HG03139 (cell line): ENCODE data around the gene LYRM4.
A peak's percentile ranks its signal among the peaks of the same experiment; 100 is the strongest.

Experiments used
- ATAC-seq: cut with Tn5 transposase; IDR thresholded peaks from one replicate; pipeline ENCODE4 v1.9.1; 2021; ENCODE audit not compliant: unreplicated experiment

LYRM4 gene

DNA sequence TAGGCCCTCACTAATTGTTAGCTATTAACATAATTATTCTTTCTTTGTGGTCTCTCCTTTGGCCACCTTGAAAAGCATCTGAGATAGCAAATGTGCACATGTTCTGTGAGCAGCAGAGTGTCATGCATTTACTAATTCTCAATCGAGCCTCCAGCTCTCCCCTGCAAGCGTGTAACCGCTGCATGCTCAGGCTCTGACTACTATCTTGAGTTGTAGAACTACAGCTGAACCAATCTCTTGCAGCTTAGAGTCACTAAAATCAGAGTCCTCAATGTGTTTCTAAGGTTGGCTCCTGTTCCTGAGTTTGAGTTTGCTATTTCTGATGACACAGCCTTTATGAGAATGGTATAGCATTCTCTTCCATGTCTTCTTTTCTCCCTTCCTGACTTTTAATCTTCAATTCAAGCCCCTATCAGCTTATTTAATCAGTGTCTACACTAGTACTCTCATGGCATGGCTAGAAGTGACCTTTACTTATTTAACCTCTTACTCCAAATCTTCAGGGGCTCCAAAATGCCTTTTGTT is 110.1 kb downstream of the LYRM4 start:
- no peak for ATAC-seq

DNA sequence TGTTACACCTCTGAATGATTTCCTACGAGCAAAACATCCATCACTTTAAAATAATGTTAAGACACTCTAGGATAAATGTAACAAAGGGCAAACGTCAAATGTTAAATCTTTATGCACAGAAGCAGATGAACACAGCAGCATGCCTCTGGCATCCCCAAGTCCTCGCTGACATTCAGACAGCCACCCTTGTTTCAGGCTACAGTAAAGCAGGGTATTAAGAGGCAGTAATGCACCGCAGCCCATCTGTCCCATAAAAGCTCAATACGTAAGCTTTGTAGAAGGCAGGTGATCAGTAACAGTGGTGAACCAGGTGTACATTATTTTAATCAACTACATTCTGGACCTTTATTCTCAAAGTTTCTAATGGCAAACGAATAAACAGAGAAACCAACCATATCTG is 110.9 kb downstream of the LYRM4 start:
- ATAC-seq = no peak

DNA sequence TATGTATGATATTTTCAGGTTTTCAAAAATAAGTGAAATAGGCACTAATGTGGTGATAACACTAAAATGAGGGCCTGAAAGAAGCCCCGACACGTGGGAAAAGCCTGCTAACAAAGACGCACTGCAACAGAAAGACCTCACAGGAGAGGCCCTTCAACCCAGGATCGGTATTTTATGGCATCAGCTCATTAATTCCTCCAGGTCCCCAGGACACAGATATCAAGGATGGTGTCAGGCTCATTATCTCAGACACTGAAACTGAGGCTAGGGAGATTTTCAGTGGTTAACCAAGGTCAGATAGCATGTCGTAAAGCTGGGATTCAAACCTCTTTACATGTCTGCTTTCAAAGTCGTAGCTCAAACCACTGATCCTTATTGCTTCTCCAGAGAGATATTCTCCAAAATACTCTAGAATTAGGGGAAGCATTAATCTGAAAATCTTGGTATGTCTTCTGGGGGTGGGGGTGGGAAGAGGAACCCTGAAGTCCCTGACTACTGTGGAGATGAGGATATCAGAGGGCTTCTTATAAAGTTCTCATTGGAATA is 111.5 kb downstream of the LYRM4 start:
- no peak for ATAC-seq

DNA sequence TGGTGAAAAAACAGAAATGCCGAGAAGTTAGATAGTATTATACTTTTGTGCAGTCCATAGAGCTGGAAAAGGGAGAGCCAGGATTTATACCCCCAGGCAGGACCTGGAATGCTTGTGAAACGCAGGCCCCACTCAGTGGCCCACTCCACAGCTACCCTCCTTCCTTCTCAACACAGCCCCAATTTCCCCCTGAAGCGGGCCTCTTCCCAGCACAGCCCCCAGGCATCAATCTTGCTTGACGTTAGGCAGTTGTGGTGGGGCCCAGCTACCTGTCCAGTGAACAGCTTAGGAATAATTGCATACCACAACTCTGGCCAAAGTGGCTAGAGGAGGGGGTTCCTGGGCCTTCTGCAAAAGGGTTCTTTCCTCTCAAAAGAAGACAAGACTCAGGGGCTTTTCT is 114.4 kb downstream of the LYRM4 start:
- ATAC-seq = no peak

DNA sequence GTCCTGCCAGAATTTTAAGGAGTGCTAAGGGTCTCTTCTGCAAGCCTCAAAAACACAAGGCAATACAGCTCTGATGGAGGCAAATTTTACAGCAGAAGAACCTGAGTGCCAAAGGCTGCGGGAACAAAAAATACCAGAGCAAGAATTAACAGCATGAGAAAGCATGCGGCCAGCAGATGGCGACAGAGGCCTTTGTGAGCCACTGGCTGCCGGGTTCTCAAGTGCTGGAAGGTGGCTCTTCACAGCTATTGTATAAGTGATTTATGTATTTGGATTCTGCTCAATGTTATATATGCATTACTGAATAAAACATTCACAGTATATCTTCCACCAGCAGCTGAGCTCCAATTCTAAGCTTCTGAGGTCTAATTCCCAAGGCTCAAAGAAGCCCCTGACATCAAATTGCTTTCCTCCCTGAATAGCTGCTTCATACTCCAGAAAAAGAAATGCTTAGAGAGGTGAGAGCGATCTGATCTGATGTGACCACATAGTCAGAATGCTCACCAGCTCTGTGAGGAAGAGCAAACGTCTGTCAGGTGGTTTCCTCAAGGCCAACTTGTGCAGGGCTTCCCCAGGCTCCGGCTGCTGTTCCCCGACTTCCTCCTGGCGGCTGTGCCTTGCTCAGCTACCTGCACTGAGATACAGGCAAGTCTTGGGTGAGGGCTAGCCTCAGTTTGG is 117.0 kb downstream of the LYRM4 start:
- ATAC-seq = no peak

DNA sequence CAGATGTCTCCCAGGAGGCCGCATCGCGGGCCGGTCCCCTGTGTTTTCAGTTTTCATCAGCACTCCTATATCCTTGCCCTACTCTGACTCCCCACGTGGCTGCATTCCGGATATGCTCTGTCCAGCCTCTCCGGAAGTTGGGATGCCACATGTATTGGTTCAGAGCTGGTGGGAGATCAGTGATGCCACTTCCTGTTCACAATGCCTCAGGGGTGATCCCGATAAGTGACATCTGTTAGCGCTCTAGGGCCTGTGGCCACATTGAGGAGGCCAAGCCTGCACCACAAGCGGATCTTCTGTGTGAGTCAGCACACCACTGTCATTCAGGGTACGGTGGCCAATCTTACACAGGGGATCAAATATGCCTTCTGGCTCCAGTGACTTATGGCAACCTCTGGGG is 117.8 kb downstream of the LYRM4 start:
- no peak for ATAC-seq

DNA sequence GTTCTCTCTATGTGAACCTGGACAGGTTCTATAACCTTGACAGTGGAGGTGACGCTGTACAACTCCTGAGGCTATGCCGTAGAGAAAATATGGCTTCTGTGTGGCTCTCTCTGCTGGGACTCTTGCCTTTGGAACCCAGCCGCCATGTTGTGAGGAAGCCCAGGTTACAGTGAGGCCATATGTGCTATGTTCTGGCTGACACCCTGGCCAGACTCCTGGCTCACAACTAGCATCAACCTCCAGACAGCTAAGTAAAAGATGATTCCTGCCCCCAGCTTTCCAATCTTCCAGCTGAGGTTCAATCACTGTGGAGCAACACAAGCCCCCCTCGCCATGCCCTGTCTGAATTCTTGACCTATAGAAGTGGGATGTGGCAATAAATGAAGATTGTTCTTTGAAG is 118.6 kb downstream of the LYRM4 start:
- no peak for ATAC-seq

DNA sequence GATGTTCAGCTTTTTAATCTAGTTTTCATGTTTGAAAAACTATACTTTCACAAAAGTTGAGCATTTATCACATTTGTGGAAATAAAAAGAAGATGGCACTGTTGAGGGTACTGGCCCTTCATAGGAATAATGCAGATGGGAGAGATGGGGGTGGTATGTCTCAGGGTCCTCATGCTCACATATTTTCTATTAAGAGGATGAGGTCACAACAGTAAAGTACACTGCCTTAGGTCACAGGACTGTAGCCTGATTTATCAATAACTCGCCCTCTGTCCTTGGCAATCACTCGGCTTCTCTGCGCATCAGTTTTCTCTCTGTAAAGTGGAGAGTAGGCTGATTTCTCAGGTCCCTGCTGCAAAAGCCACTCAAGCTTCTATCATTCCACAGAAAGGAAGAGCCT is 119.7 kb downstream of the LYRM4 start:
- ATAC-seq = no peak

DNA sequence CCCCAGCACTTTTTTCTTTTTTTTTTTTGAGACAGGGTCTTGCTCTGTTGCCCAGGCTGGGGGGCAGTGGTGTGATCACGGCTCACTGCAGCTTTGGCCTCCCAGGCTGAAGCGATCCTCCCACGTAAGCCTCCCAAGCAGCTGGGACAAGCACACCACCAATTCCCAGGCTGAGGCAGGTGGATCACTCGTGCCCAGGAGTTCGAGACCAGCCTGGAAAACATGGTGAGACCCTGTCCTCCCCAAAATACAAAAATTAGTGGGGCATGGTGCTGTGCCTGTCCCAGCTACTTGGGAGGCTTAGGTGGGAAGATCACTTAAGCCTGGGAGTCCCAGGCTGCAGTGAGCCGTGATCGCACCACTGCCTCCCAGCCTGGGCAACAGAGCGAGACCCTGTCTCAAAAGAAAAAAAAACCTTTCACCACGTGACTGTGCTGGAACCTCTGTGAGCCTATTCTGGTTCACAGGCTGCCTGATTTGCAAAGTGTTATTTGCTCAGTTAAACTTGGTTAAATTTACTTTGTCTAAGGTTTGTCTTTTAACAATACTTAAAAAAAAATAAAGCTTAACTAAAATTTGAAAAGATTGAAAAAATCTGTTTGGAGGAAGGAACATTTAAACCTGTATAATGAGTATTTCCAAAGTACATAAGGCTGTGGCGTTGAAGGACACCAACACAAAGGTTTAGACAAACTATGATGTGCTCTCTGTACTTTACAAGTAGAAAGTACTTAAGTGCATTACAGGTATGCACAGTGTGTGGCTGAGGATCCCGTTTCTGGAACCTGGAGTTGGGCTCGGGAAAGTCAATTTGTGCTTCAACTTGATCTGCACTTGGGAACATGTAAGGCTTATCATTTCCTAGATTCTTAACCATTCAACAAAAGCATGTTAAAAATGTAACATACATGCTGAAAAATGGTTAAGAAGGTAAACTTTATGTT is 120.7 kb downstream of the LYRM4 start:
- no peak for ATAC-seq

DNA sequence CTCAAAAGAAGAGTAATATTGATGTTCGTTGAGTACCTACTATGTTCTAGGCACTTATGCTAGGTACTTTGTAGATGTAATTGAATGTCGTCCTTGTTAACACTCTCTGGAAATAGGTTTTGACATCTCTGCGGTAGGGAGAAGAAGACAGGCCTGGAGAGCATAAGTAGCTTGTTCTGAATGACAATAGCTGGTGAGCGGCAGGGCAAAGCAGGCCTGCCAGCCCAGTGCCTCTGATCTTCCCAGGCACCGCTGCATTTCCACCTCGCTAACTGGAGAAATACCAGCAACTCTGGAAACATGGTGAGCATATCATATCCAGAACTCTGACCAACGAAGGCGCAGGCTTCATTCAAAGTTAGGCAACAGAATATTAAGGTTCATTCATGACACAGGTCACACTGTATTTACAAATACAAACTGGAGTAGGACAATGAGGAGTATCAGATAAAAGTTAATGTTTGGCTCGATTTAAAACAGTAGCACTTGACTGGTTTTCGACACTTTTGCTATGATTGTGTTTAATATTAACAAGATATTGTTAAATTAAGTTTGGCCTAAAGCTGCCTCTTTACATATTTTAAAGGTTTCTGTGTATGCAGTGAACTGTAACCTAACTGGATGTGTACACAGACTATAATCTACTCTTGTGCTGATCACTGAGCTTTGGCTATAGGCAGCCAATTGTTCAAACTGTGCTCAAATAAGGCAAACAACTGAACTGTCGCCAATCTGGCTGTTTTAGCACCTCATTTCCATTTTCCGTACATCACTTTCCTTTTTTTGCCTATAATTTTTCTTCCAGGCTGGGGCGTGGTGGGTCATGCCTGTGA is 121.5 kb downstream of the LYRM4 start:
- no peak for ATAC-seq

DNA sequence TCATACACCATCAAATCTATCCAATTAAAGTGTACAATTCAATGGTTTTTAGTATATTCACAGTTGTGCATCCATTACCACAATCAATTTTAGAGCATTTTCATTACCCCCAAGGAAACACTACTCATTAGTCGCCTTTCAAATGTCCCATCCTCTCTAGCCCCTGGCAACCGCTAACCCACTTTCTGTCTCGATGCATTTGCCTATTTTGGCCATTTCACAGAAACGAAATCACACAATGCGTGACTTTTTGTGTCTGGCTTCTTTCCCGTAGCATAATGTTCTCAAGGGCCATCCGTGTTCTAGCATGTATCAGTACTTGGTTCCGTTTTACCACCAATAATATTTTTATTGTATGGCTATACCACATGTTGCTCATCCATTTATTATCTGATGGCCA is 123.9 kb downstream of the LYRM4 start:
- no peak for ATAC-seq

DNA sequence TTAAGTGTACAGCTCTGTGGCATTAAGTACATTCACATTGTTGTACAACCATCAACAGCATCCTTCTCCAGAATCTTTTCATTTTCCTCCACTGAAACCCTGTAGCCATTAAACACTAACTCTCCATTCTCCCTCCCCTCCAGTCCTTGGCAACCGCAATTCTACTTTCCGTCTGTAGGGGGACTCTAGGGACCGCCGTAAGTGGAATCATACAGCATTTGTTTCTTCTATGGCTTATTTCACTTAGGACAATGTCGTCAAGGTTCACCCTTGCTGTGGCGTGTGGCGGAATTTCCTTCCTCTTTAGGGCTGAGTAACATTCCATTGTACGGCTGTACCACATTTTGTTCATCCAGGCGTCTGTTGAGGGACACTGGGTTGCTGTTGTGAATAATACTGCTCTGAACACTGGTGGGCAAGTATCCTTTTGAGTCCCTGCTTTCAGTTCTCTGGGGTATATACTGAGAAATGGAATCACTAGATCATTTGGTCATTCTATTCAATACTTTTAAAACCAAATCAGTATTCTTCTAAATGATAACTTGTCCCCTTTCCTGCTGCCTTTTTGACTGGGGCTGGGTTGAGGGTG is 124.9 kb downstream of the LYRM4 start:
- ATAC-seq = no peak

DNA sequence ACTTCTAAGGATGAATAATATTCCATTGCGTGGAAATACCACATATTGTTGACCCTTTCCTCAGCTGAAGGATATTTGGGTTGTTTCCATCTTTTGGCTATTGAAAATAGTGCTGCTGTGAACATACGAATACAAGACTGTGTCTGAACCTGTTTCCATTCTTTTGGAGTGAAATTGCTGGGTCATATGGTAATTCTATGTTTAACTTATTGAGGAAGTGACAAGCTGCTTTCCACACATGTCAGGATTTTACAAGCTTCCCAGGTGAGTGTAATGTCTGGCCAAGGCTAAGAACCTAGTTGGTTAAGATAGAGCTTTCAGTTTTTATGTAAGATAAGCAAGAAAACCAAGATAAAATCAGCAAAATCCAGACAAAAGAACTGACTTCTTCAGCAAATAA is 126.8 kb downstream of the LYRM4 start:
- no peak for ATAC-seq

DNA sequence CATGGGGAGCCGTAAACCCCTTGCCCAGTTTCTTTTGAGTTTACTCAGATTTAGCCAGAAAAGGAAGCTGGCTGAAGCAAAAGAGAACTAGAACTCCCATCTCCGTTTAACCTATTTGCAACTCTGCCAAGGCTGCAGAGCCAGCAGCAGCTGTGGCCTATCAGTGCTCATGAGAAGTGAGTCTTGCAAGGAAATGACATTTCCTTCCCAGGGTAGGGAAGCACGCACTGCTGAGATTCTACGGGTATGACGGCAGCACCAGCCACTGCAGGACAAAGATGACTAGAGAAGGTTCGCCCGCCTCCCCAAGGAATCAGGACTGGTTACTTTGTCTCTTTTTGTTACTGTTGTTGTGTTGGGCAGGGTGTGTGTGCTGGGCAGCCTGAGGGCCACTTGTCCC is 128.0 kb downstream of the LYRM4 start:
- peak; percentile 88 for ATAC-seq

DNA sequence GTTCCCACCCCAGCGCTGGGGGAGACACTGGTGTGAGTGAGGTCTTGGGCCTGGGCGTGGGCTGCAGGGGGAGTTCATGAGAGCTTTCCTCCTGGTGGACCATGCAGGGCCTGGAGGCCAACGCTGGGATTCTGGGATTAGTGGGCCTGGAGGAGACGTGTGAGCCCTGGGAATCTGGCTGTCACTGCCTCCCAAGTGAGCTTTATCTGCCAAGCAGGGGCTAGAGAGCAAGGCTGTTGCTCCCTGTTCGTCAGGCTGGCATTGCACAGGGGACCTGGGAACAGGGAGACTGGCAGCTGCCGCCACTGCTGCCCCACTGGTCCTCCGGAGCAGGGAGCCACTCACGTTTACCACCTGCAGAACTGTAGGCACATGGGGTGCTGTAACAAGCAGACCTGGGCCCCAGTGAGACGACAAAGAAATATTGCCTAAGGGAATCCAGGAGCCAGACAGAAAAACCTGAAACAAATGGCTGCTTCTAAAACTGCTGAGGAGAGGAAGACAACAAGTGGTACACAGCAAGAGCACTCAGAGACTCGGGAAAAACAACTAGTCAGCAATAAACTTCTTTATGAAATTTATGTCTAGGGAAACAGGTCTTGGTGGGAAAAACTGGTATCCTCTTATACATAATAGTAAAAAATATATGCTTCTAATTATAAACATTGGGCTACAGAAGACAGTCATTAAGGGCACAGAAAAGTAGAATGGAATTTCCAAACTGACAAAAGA is 130.4 kb downstream of the LYRM4 start:
- no peak for ATAC-seq

DNA sequence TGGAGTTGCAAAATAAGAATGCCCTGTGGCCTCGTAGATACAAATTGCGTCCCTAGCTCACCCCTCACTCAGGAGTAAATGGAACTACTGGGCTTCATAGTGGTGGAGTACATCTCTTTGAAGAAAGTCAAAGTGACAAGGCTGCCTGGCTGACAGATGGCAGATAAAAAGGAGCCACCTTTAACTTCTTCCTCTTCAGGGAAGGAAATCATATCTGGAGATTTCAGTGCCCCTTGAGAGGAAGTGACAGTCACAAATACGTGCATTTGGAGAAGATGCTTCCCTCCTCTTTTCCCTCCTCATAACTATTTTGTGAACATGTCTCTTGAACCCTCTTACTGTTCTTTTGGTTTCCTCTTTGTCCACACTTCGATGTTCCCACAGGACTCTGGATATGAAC is 132.4 kb downstream of the LYRM4 start:
- no peak for ATAC-seq

DNA sequence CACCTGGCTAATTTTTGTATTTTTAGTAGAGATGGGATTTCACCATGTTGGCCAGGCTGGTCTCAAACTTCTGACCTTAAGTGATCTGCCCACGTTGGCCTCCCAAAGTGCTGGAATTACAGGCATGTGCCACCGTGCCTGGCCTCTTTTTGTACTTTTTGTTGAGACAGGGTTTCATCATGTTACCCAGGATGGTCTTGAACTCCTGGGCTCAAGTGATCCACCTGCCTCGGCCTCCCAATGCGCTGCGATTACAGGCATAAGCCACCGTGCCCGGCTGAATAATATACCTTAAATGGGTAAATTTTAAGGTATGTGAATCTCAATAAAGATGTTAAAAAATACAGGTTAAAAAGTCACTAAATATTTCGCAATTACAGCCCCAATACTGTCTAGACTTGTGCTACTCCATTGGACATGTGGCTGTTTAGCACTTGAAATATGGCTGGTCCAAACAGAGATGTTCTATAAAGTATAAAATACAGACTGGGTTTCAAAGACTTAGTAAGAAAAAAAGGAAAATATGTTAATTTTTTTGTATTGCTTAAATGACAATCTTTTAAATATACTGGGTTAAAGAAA is 133.6 kb downstream of the LYRM4 start:
- ATAC-seq = no peak

DNA sequence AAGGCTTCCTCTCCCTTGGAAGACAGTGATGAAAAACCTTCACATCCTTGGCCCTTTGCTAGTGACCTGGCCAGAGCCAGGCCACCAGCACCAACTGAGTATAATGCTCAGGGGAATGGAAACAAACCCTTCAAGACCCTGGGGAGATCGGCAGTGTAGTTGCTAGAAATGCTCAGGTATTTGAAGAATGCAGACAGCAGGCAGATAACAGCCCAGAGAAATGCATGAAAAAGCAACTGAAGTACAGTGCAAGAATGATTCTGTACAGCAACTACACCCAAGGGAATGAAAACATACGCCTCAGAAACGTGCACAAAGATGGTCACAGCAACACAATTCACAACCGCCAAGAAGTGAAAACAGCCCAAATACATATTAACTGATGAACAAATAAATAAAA is 134.5 kb downstream of the LYRM4 start:
- ATAC-seq = no peak

DNA sequence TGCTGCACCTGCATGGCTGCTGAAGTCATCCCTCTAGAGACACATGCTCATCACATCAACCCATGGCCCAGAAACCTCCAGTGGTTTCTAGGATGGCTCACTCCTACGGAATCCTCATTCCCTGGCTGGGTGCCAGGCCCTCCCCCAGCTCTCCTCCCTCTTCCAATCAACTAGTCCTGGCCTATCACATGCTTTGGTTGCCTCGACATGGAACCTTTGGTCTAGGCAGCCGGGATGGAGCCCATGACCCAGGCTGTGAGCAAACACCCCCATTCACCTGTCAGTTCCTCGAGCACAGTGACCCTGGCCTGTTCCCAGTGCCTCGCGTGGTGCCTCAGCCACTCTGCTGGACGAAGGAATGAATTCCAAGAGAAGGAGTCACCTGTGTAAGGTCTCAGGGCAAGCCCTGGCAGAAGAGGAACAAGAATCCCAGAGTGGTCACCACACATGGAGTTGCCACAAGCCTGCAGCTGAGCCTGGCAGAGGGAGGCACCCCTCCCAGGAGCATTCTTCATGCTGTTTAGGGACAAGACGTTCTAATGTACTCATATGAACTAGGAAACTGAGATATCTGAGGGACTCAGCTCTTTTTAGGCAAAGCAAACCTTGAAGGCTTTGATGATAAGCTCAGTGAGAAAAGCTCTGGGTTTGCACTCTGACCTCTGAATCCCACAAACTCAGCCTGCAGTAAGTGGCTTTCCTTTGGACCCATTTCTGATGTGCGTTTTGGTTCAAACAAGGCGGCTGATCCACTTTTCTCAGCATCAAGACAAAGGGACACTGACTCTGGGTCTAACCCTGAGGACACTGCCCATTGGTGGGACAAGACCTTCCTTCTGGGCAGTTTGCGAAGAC is 135.4 kb downstream of the LYRM4 start:
- no peak for ATAC-seq
